GM12801 (cell line): ENCODE measurements around the gene NOVA2.

Experiments used
- TF ChIP-seq, protein P1 (sequence below): IDR thresholded peaks from one replicate; pipeline ENCODE4 v1.5.1; 2011; ENCODE audit warnings: control low read depth; ENCODE audit not compliant: insufficient read length; ENCODE audit errors: extremely low read depth

Gene NOVA2

DNA sequence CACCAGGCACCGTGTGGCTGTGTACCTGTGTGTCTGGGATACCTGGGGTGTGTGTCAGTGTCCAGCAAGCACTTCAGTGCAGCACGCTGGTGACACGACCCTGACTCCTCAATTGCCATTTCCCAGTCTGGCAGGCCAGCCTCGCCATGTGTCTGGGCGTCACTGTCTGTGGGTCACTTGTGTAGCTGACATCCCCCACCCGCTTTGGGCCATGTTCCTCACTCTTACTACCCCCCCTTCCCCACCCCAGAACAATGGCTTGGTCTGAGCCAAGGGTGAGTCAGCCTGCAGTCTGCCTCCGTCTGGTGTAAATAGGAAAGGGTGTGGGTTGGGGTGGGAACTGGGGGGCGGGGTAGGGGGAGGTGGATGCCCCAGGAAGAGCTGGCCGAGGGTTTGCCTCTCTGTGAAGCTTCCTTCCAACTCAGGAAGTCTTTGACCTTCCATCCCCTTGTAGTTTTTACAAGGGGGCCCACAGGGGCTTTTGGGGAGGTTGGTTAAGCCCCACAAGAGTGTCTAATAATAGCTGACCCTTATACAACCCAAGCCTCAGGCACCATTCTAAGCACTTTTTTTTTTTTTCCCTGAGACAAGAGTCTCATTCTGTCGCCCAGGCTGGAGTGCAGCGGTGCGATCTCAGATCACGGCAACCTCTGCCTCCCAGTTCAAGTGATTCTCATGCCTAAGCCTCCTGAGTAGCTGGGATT, 17.6 kb downstream of the NOVA2 start:
- TF ChIP-seq, protein P1, sequence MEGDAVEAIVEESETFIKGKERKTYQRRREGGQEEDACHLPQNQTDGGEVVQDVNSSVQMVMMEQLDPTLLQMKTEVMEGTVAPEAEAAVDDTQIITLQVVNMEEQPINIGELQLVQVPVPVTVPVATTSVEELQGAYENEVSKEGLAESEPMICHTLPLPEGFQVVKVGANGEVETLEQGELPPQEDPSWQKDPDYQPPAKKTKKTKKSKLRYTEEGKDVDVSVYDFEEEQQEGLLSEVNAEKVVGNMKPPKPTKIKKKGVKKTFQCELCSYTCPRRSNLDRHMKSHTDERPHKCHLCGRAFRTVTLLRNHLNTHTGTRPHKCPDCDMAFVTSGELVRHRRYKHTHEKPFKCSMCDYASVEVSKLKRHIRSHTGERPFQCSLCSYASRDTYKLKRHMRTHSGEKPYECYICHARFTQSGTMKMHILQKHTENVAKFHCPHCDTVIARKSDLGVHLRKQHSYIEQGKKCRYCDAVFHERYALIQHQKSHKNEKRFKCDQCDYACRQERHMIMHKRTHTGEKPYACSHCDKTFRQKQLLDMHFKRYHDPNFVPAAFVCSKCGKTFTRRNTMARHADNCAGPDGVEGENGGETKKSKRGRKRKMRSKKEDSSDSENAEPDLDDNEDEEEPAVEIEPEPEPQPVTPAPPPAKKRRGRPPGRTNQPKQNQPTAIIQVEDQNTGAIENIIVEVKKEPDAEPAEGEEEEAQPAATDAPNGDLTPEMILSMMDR: no peak

DNA sequence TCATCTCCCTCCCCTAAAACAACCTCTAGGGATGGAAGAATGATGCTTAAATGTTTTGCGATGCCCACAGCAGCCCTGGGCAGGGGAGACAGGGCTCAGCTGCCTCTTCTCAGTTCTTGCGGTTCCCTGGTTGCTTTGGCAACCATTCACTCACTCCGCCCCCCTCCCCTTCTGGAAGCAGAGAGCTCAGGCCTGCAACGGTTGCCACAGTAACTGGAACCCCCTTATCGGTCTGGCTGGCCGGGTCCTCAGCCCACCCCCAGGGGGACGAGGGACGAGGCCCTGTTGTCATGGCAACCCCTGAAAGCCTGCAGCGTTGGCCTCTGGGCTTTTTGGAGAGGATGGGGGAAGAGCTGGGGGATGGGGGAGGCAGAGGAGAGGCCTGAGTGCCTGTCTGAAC, 19.5 kb downstream of the NOVA2 start:
- TF ChIP-seq, protein P1: no peak

DNA sequence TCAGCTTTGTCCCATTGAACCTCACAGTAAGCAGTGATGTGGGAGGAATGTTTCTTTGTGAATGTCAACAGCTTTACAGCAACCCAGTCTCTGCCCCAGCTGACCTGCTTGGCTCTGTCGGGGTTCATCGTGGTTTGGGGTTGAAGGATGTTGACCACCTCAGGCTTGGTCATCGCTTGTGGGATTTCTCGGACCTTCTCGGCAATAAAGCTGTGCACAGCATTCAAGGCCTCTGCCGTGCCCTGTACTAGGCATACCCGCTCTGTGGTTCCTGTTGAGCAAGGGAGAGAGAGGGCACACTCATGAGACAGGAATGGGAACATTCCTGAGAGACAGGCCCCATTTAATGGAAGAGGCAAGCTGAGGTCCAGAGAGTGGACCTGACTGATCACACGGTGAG, 20.0 kb downstream of the NOVA2 start:
- TF ChIP-seq, protein P1: no peak

DNA sequence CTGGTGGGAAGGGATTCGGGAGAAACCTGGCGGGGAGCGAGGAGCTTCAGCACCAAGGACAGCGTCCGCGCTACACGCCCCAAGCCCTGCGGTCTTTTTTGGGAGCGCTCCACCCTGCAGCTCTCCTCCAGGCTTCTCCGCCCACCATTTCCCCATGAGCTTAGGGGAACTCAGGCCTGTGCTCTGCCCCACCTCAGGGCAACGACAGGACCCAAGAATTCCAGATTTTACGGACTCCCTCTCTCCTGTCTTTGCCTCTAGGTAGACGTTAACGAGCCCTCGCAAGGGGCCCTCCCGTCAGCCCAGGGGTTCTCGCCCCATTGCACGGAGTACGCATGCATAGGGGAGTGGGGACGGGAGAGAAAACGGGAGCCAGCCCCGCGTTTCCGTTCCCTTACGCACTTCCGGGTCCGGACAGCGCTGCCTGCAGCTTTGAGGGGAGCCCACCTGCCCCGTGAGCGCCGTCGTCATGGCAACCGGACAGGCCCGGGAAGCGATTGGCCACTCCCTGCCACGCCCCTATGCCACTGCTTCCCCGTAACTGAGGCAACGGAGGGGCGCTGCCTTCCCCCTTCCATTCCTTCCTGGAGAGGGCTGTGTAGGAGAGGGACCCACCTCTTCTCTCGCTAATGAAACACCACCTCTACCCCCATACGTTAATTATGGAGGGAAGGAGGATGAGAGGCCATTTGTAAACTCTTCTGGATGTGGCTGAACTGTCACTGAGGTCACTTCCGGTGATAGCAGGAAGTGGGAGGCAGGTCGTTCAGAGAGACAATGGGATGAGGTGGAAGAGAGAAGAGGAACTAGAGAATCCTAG, 20.8 kb downstream of the NOVA2 start:
- TF ChIP-seq, protein P1: no peak

DNA sequence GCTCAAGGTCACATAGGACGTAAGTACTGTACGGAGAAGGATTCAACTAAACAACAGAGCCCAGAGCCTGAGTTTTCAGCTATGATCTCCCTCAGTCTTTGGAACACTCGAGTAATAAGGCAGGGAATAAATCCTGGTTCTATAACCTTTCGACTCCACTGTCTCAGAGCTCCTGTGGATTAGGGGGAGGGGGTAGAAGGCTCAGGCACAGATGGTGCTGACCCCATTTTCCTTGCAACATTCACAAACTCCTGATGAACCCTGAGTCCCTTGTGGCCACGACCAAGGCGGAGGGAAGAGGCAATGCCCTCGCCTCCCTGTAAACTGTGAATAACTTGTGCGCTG, 21.4 kb downstream of the NOVA2 start:
- TF ChIP-seq, protein P1: no peak

DNA sequence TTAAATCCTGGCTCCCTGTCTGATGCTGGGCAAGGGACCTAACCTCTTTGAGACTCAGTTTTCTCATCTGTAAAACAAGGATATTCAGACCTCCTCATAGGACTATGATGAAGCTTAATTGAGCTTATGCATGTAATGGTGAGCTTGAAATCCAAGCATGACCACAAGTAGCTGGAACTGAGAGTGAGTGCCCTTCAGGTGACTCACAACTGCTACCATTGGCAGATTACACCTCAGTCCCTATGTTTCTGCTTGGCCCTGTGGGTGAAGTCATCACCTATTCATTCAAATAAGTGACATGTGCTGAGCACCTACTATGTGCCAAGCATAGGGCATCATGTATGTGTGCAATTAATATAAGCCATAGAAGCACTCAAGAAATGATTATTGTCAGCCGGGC, 25.7 kb downstream of the NOVA2 start:
- TF ChIP-seq, protein P1: no peak

DNA sequence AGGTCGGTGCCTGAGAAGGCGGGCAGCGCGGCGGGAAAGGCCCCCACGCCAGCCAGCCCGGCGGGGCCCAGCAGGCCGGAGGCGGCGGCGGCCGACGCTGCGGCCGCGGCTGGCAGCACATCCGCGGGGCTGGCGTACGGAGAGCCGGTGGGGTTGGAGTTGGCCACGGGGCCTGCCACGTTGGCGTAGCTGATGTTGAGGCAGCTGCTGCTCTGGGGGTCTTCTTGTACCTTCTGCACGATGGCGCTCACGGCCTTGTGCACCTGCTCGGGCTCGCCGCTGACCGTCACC, 33.2 kb downstream of the NOVA2 start:
- TF ChIP-seq, protein P1: no peak
